ENCODE measurements around the gene ELOVL5. TPM values are rescaled to one million over a fixed set of nuclear protein-coding genes. Genes with fewer than 3 reads are reported as not detected.

ELOVL5 gene
- total and polyA plus RNA-seq, 12 donors, result 31.4 to 1,320 (median 161) TPM

- no peaks in the 10 kb centered on the region for H3K27me3 ChIP-seq
- H3K4me3 ChIP-seq, result no peak overlapping the region
- intact Hi-C loops (cut with DNase I), result loop anchor here in 1 of 2 donors (2.0 kb wide), 1 partner anchor 75 kb away; no protein-coding TSS in a partner anchor
- TF ChIP-seq, protein P1, sequence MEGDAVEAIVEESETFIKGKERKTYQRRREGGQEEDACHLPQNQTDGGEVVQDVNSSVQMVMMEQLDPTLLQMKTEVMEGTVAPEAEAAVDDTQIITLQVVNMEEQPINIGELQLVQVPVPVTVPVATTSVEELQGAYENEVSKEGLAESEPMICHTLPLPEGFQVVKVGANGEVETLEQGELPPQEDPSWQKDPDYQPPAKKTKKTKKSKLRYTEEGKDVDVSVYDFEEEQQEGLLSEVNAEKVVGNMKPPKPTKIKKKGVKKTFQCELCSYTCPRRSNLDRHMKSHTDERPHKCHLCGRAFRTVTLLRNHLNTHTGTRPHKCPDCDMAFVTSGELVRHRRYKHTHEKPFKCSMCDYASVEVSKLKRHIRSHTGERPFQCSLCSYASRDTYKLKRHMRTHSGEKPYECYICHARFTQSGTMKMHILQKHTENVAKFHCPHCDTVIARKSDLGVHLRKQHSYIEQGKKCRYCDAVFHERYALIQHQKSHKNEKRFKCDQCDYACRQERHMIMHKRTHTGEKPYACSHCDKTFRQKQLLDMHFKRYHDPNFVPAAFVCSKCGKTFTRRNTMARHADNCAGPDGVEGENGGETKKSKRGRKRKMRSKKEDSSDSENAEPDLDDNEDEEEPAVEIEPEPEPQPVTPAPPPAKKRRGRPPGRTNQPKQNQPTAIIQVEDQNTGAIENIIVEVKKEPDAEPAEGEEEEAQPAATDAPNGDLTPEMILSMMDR (IDR thresholded peaks at IDR 0.05), result no peak
- TF ChIP-seq POLR2A (IDR thresholded peaks at IDR 0.05), result no peak
- DNase-seq, result no peak
- WGBS, 4 donors, result 53 to 79% (median 65%) methylated on average over 2 of the region's 2 CpGs
- peaks cover 19 to 32% of the 10 kb centered on the region in 2 donors for H3K4me1 ChIP-seq (replicated peaks in 1 of 2)
- H3K9me3 ChIP-seq (replicated peaks in 1 of 3), result no peaks in the 10 kb centered on the region
- H3K36me3 ChIP-seq (replicated peaks in 1 of 2), result peaks cover 0 to 22% of the 10 kb centered on the region in 2 donors
- peak overlapping the region in 3 of 5 donors; percentile 35 to 45 (median 37) for H3K27ac ChIP-seq
Measured at GRCh38 chr6:53263917-53264316, 84.8 kb downstream of the ELOVL5 start.

GRCh38 chr6:53259860-53260580, 88.7 kb downstream of the ELOVL5 start:
- intact Hi-C loops (cut with DNase I), result no loop called here
- peaks cover 20 to 45% of the 10 kb centered on the region in 2 donors for H3K4me1 ChIP-seq (replicated peaks in 1 of 2)

GRCh38 chr6:53258774-53259155, 90.0 kb downstream of the ELOVL5 start:
- 81 to 96% (median 88%) methylated on average over 5 of the region's 5 CpGs for WGBS, 4 donors
- Histone ChIP-seq H3K27me3 (no peaks in the 10 kb centered on the region), H3K4me3 (no peak overlapping the region), H3K9me3 (replicated peaks in 1 of 3) (no peaks in the 10 kb centered on the region), H3K36me3 (replicated peaks in 1 of 2) (peaks cover 0 to 13% of the 10 kb centered on the region in 2 donors), H3K4me1 (replicated peaks in 1 of 2) (peaks cover 10 to 34% of the 10 kb centered on the region in 2 donors), H3K27ac (peak overlapping the region in 2 of 5 donors; percentile 63 to 68)
- TF ChIP-seq POLR2A (IDR thresholded peaks at IDR 0.05), result no peak
- TF ChIP-seq, protein P1 (IDR thresholded peaks at IDR 0.05), result no peak
- DNase-seq, result no peak
- intact Hi-C loops (cut with DNase I), result no loop called here

More at GRCh38 chr6:53259860-53260580, 88.7 kb downstream of the ELOVL5 start:
- TF ChIP-seq POLR2A (IDR thresholded peaks at IDR 0.05), result no peak
- TF ChIP-seq, protein P1 (IDR thresholded peaks at IDR 0.05), result no peak
- Histone ChIP-seq H3K4me3 (no peak overlapping the region), H3K27ac (peak overlapping the region; percentile 35 to 68 (median 63)), H3K27me3 (no peaks in the 10 kb centered on the region), H3K36me3 (replicated peaks in 1 of 2) (peaks cover 0 to 13% of the 10 kb centered on the region in 2 donors), H3K9me3 (replicated peaks in 1 of 3) (no peaks in the 10 kb centered on the region)
- WGBS, 4 donors, result 40 to 53% (median 50%) methylated on average over 11 of the region's 11 CpGs
- peak; percentile 76 to 91 (median 85) for DNase-seq

- Histone ChIP-seq H3K36me3 (replicated peaks in 1 of 2) (peaks cover 0 to 13% of the 10 kb centered on the region in 2 donors), H3K4me3 (no peak overlapping the region), H3K9me3 (replicated peaks in 1 of 3) (no peaks in the 10 kb centered on the region), H3K4me1 (replicated peaks in 1 of 2) (peaks cover 10 to 34% of the 10 kb centered on the region in 2 donors), H3K27me3 (no peaks in the 10 kb centered on the region), H3K27ac (no peak overlapping the region)
- TF ChIP-seq, protein P1 (IDR thresholded peaks at IDR 0.05), result no peak
- no peak for TF ChIP-seq POLR2A (IDR thresholded peaks at IDR 0.05)
- intact Hi-C loops (cut with DNase I), result no loop called here
- 69 to 100% (median 80%) methylated on average over 1 to 2 of the region's 2 CpGs for WGBS, 4 donors
- peak in 1 of 7 donors; percentile 19 for DNase-seq
Measured at GRCh38 chr6:53258076-53258773, 90.5 kb downstream of the ELOVL5 start.

Measured in adrenal gland (tissue), 12 donors.